Measurements from ENCODE around the gene NOX5.

NOX5 gene

GRCh38 chr15:69081310-69082004 lies 67.0 kb downstream of the NOX5 start:
- no peak for DNase-seq (ENCODE audit: low read depth in 3 of 3)

GRCh38 chr15:69082021-69082502 lies 67.6 kb downstream of the NOX5 start:
- no peak for DNase-seq (ENCODE audit: low read depth in 3 of 3)

GRCh38 chr15:69082554-69082953 lies 68.1 kb downstream of the NOX5 start:
- no peak for DNase-seq (ENCODE audit: low read depth in 3 of 3)

GRCh38 chr15:69084404-69085030 lies 70.0 kb downstream of the NOX5 start:
- DNase-seq (ENCODE audit: low read depth in 3 of 3), result no peak

GRCh38 chr15:69085325-69086081 lies 71.0 kb downstream of the NOX5 start:
- no peak for DNase-seq (ENCODE audit: low read depth in 3 of 3)

- DNase-seq (ENCODE audit: low read depth in 3 of 3), result no peak
These were observed 72.1 kb downstream of the NOX5 start for GRCh38 chr15:69086427-69087204.

GRCh38 chr15:69087366-69087976 lies 73.0 kb downstream of the NOX5 start:
- DNase-seq (ENCODE audit: low read depth in 3 of 3), result no peak

- no peak for DNase-seq (ENCODE audit: low read depth in 3 of 3)
These were observed 73.9 kb downstream of the NOX5 start for GRCh38 chr15:69088300-69088965.

GRCh38 chr15:69089258-69089657 lies 74.8 kb downstream of the NOX5 start:
- DNase-seq (ENCODE audit: low read depth in 3 of 3), result no peak

GRCh38 chr15:69090197-69090948 lies 75.9 kb downstream of the NOX5 start:
- DNase-seq (ENCODE audit: low read depth in 3 of 3), result no peak

GRCh38 chr15:69091654-69092053 lies 77.2 kb downstream of the NOX5 start:
- DNase-seq (ENCODE audit: low read depth in 3 of 3), result no peak

- DNase-seq (ENCODE audit: low read depth in 3 of 3), result no peak
These were observed 77.7 kb downstream of the NOX5 start for GRCh38 chr15:69092159-69092558.

GRCh38 chr15:69093127-69093526 lies 78.6 kb downstream of the NOX5 start:
- no peak for DNase-seq (ENCODE audit: low read depth in 3 of 3)

GRCh38 chr15:69093614-69094013 lies 79.1 kb downstream of the NOX5 start:
- no peak for DNase-seq (ENCODE audit: low read depth in 3 of 3)

- no peak for DNase-seq (ENCODE audit: low read depth in 3 of 3)
These were observed 79.8 kb downstream of the NOX5 start for GRCh38 chr15:69094124-69094921.

- no peak for DNase-seq (ENCODE audit: low read depth in 3 of 3)
These were observed 80.8 kb downstream of the NOX5 start for GRCh38 chr15:69095274-69095673.

- DNase-seq (ENCODE audit: low read depth in 3 of 3), result no peak
These were observed 81.7 kb downstream of the NOX5 start for GRCh38 chr15:69096196-69096595.

GRCh38 chr15:69096626-69097025 lies 82.1 kb downstream of the NOX5 start:
- DNase-seq (ENCODE audit: low read depth in 3 of 3), result no peak

GRCh38 chr15:69098771-69099170 lies 84.3 kb downstream of the NOX5 start:
- no peak for DNase-seq (ENCODE audit: low read depth in 3 of 3)

All from stimulated activated CD4-positive, alpha-beta T cell treated with anti-CD3 and anti-CD28 coated beads, TNF-alpha, amount 100 ng/mL, for 24 hours (primary cell).